ENCODE results near the gene TSPAN11.
A peak's percentile ranks its signal among the peaks of the same experiment; 100 is the strongest.

The TSPAN11 gene

DNA sequence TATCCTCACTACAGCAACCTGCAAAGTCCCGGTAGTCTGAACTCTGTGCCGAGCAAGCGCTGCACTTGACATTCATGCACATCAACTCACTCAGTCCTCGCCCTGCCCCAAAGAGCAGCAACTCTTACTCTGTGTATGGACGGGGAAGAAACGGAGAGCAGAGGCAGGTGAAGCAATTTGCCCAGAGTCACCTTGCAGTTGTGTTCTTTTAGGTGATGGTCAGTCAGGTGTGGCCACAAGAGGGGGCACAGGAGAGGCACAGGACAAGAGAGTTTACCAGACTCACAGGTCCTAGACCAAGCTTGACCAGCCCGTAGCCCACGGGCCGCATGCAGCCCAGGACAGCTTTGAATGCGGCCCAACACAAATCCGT is 39.1 kb downstream of the TSPAN11 start:
- H3K9me3 ChIP-seq (replicated peaks in 1 of 2; ENCODE audit: control insufficient read depth in 2 of 2, insufficient read depth in 1 of 2, low read depth in 1 of 2, low read length in 2 of 2): no peaks in the 10 kb centered on the region
- H2AFZ ChIP-seq (ENCODE audit: low read length): no peak overlapping the region
- no peak overlapping the region for H3K4me3 ChIP-seq (ENCODE audit: low read length in 2 of 2)
- no peak overlapping the region for H2BK15ac ChIP-seq (ENCODE audit: low read length)
- no peaks in the 10 kb centered on the region for H3K79me1 ChIP-seq (ENCODE audit: low read depth, low read length)
- H2BK12ac ChIP-seq (ENCODE audit: low read length): no peak overlapping the region
- no CpG with 5 or more reads among the region's 11 CpGs for WGBS, 2 donors (ENCODE audit: extremely low coverage in 2 of 2, insufficient read length in 2 of 2, insufficient replicate concordance in 1 of 2)
- H2AK5ac ChIP-seq (ENCODE audit: low read depth, low read length): no peak overlapping the region
- DNase-seq (ENCODE audit: low spot score): no peak
- H4K91ac ChIP-seq (ENCODE audit: low read depth, low read length, poor library complexity): no peak overlapping the region
- H3K14ac ChIP-seq (ENCODE audit: low read length): peak overlapping the region; percentile 58
- no peak overlapping the region for H4K8ac ChIP-seq (ENCODE audit: low read depth, low read length)
- no peak overlapping the region for H2BK120ac ChIP-seq (ENCODE audit: low read depth, low read length)
- H3K9ac ChIP-seq (ENCODE audit: low read depth, low read length, poor library complexity): no peak overlapping the region
- no peak overlapping the region for H2BK5ac ChIP-seq (ENCODE audit: low read length)
- H3K27me3 ChIP-seq (ENCODE audit: control insufficient read depth in 3 of 3, insufficient read depth in 3 of 3, low read depth in 1 of 3, low read length in 3 of 3): no peaks in the 10 kb centered on the region
- no peak overlapping the region for H3K4ac ChIP-seq (ENCODE audit: low read length)
- no peak overlapping the region for H3K18ac ChIP-seq (ENCODE audit: low read length)
- H3K36me3 ChIP-seq (replicated peaks in 1 of 2; ENCODE audit: control insufficient read depth in 2 of 2, insufficient read depth in 2 of 2, low read length in 2 of 2): peaks cover 0 to 37% of the 10 kb centered on the region in 2 donors
- H3K4me2 ChIP-seq (ENCODE audit: insufficient read depth, low read length, poor library complexity, severe bottlenecking): no peak overlapping the region
- H3K4me1 ChIP-seq (ENCODE audit: control insufficient read depth in 2 of 2, insufficient read depth in 1 of 2, low read depth in 1 of 2, low read length in 2 of 2): no peaks in the 10 kb centered on the region
- H3K23ac ChIP-seq (ENCODE audit: low read depth, low read length, poor library complexity): peak overlapping the region; percentile 57
- no peak overlapping the region for H3K27ac ChIP-seq (replicated peaks; ENCODE audit: low read length)

DNA sequence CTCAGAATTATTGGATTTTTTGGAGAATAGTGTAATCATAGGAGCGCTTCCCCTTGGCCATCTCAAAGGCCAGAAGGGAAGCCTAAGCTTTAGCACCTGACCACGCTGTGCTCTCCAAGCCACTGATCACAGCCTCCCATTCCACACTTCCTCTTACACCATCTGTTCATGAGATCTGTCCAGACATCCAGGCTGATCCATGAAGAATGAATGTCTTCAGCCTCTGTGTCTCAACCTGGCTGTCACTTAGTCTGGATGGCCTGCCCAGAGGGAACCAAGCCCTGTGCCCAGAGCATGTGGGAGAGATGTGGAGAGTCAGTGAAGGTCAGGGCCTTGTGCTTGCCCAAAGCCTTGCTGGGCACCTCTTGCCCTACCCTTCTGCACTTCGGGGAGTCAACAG is 40.5 kb downstream of the TSPAN11 start:
- Histone ChIP-seq H3K4me1 (ENCODE audit: control insufficient read depth in 2 of 2, insufficient read depth in 1 of 2, low read depth in 1 of 2, low read length in 2 of 2) (no peaks in the 10 kb centered on the region), H4K8ac (ENCODE audit: low read depth, low read length) (no peak overlapping the region)
- WGBS, 2 donors (ENCODE audit: extremely low coverage in 2 of 2, insufficient read length in 2 of 2, insufficient replicate concordance in 1 of 2): no CpG with 5 or more reads among the region's 3 CpGs

DNA sequence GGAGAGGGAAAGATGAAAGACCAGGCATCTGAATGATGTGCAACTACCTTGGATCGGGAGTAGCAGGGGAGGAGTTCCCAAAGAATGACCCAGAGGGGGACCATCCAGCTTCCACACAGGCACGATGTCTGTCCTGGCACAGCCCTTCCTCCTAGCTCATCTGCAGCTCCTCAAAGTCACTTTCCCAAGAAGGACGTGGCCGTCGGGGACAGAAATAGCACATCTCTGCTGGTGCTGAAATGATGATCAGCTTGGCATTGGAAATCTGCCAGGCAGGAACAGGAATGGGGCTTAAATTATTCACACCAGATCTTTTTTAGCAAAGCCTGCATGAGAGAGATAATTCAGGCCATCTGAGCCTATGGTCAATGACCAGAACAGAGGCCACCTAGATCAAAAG is 41.7 kb downstream of the TSPAN11 start:
- no peak overlapping the region for H2AFZ ChIP-seq (ENCODE audit: low read length)
- H3K4me3 ChIP-seq (ENCODE audit: low read length in 2 of 2): no peak overlapping the region
- H2BK12ac ChIP-seq (ENCODE audit: low read length): no peak overlapping the region
- H2AK5ac ChIP-seq (ENCODE audit: low read depth, low read length): no peak overlapping the region
- H3K4ac ChIP-seq (ENCODE audit: low read length): no peak overlapping the region
- no peak for DNase-seq (ENCODE audit: low spot score)
- H3K36me3 ChIP-seq (replicated peaks in 1 of 2; ENCODE audit: control insufficient read depth in 2 of 2, insufficient read depth in 2 of 2, low read length in 2 of 2): peaks cover 0 to 37% of the 10 kb centered on the region in 2 donors
- no peak overlapping the region for H3K4me2 ChIP-seq (ENCODE audit: insufficient read depth, low read length, poor library complexity, severe bottlenecking)
- no peak overlapping the region for H2BK5ac ChIP-seq (ENCODE audit: low read length)
- H3K9ac ChIP-seq (ENCODE audit: low read depth, low read length, poor library complexity): no peak overlapping the region
- no peak overlapping the region for H2BK15ac ChIP-seq (ENCODE audit: low read length)
- H3K23ac ChIP-seq (ENCODE audit: low read depth, low read length, poor library complexity): no peak overlapping the region
- no peak overlapping the region for H3K27ac ChIP-seq (replicated peaks; ENCODE audit: low read length)
- no peak overlapping the region for H3K18ac ChIP-seq (ENCODE audit: low read length)
- no peaks in the 10 kb centered on the region for H3K79me1 ChIP-seq (ENCODE audit: low read depth, low read length)
- H3K14ac ChIP-seq (ENCODE audit: low read length): no peak overlapping the region
- no peaks in the 10 kb centered on the region for H3K4me1 ChIP-seq (ENCODE audit: control insufficient read depth in 2 of 2, insufficient read depth in 1 of 2, low read depth in 1 of 2, low read length in 2 of 2)
- no CpG with 5 or more reads among the region's 5 CpGs for WGBS, 2 donors (ENCODE audit: extremely low coverage in 2 of 2, insufficient read length in 2 of 2, insufficient replicate concordance in 1 of 2)
- H3K9me3 ChIP-seq (replicated peaks in 1 of 2; ENCODE audit: control insufficient read depth in 2 of 2, insufficient read depth in 1 of 2, low read depth in 1 of 2, low read length in 2 of 2): no peaks in the 10 kb centered on the region
- H3K27me3 ChIP-seq (ENCODE audit: control insufficient read depth in 3 of 3, insufficient read depth in 3 of 3, low read depth in 1 of 3, low read length in 3 of 3): no peaks in the 10 kb centered on the region
- no peak overlapping the region for H4K91ac ChIP-seq (ENCODE audit: low read depth, low read length, poor library complexity)
- no peak overlapping the region for H4K8ac ChIP-seq (ENCODE audit: low read depth, low read length)
- H2BK120ac ChIP-seq (ENCODE audit: low read depth, low read length): no peak overlapping the region

More for the DNA sequence above, 40.5 kb downstream of the TSPAN11 start:
- Histone ChIP-seq H2BK12ac (ENCODE audit: low read length) (no peak overlapping the region), H3K4ac (ENCODE audit: low read length) (no peak overlapping the region), H2AK5ac (ENCODE audit: low read depth, low read length) (no peak overlapping the region), H3K23ac (ENCODE audit: low read depth, low read length, poor library complexity) (no peak overlapping the region), H3K9me3 (replicated peaks in 1 of 2; ENCODE audit: control insufficient read depth in 2 of 2, insufficient read depth in 1 of 2, low read depth in 1 of 2, low read length in 2 of 2) (no peaks in the 10 kb centered on the region), H3K27me3 (ENCODE audit: control insufficient read depth in 3 of 3, insufficient read depth in 3 of 3, low read depth in 1 of 3, low read length in 3 of 3) (no peaks in the 10 kb centered on the region), H3K4me2 (ENCODE audit: insufficient read depth, low read length, poor library complexity, severe bottlenecking) (no peak overlapping the region), H2BK120ac (ENCODE audit: low read depth, low read length) (no peak overlapping the region), H3K4me3 (ENCODE audit: low read length in 2 of 2) (no peak overlapping the region), H3K36me3 (replicated peaks in 1 of 2; ENCODE audit: control insufficient read depth in 2 of 2, insufficient read depth in 2 of 2, low read length in 2 of 2) (peaks cover 0 to 37% of the 10 kb centered on the region in 2 donors), H2BK15ac (ENCODE audit: low read length) (no peak overlapping the region), H3K14ac (ENCODE audit: low read length) (no peak overlapping the region), H3K79me1 (ENCODE audit: low read depth, low read length) (no peaks in the 10 kb centered on the region), H3K9ac (ENCODE audit: low read depth, low read length, poor library complexity) (peak overlapping the region; percentile 24), H2AFZ (ENCODE audit: low read length) (no peak overlapping the region), H4K91ac (ENCODE audit: low read depth, low read length, poor library complexity) (no peak overlapping the region), H2BK5ac (ENCODE audit: low read length) (no peak overlapping the region), H3K18ac (ENCODE audit: low read length) (no peak overlapping the region), H3K27ac (replicated peaks; ENCODE audit: low read length) (no peak overlapping the region)
- no peak for DNase-seq (ENCODE audit: low spot score)

DNA sequence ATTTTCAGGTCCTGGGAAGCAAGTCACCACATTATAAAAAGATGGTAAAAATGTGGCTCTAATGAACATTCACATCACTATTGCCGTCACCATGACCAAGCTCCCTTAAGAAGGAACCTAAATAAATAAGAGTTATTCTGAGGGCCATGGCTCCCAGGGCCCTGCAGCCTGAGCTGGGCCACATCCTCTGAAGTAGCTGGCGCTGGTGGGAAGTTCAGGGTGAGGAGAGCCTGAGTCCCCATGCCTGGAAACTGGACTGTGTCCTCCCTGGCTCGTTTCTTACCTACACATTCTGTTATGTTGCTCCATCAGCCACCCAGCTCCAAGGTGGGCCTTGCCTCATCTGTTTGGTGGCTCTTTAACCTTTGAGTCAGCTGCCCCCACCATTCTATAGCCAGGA is 42.5 kb downstream of the TSPAN11 start:
- H3K4me2 ChIP-seq (ENCODE audit: insufficient read depth, low read length, poor library complexity, severe bottlenecking): no peak overlapping the region
- no peak overlapping the region for H4K8ac ChIP-seq (ENCODE audit: low read depth, low read length)
- no CpG with 5 or more reads among the region's 3 CpGs for WGBS, 2 donors (ENCODE audit: extremely low coverage in 2 of 2, insufficient read length in 2 of 2, insufficient replicate concordance in 1 of 2)
- H2BK12ac ChIP-seq (ENCODE audit: low read length): no peak overlapping the region
- no peak overlapping the region for H3K4ac ChIP-seq (ENCODE audit: low read length)
- H3K4me3 ChIP-seq (ENCODE audit: low read length in 2 of 2): no peak overlapping the region
- H2BK15ac ChIP-seq (ENCODE audit: low read length): no peak overlapping the region
- H2BK5ac ChIP-seq (ENCODE audit: low read length): no peak overlapping the region
- H3K9ac ChIP-seq (ENCODE audit: low read depth, low read length, poor library complexity): no peak overlapping the region
- H3K9me3 ChIP-seq (replicated peaks in 1 of 2; ENCODE audit: control insufficient read depth in 2 of 2, insufficient read depth in 1 of 2, low read depth in 1 of 2, low read length in 2 of 2): no peaks in the 10 kb centered on the region
- peaks cover 0 to 37% of the 10 kb centered on the region in 2 donors for H3K36me3 ChIP-seq (replicated peaks in 1 of 2; ENCODE audit: control insufficient read depth in 2 of 2, insufficient read depth in 2 of 2, low read length in 2 of 2)
- H3K27me3 ChIP-seq (ENCODE audit: control insufficient read depth in 3 of 3, insufficient read depth in 3 of 3, low read depth in 1 of 3, low read length in 3 of 3): no peaks in the 10 kb centered on the region
- H3K79me1 ChIP-seq (ENCODE audit: low read depth, low read length): no peaks in the 10 kb centered on the region
- no peak overlapping the region for H3K27ac ChIP-seq (replicated peaks; ENCODE audit: low read length)
- DNase-seq (ENCODE audit: low spot score): no peak
- no peak overlapping the region for H2AK5ac ChIP-seq (ENCODE audit: low read depth, low read length)
- H3K4me1 ChIP-seq (ENCODE audit: control insufficient read depth in 2 of 2, insufficient read depth in 1 of 2, low read depth in 1 of 2, low read length in 2 of 2): no peaks in the 10 kb centered on the region
- no peak overlapping the region for H2BK120ac ChIP-seq (ENCODE audit: low read depth, low read length)
- no peak overlapping the region for H3K14ac ChIP-seq (ENCODE audit: low read length)
- H4K91ac ChIP-seq (ENCODE audit: low read depth, low read length, poor library complexity): no peak overlapping the region
- no peak overlapping the region for H2AFZ ChIP-seq (ENCODE audit: low read length)
- no peak overlapping the region for H3K23ac ChIP-seq (ENCODE audit: low read depth, low read length, poor library complexity)
- no peak overlapping the region for H3K18ac ChIP-seq (ENCODE audit: low read length)

Data from neuronal stem cell (in vitro differentiated cells).